ENCODE results near the gene SMPD2. TPM values are rescaled to one million over a fixed set of nuclear protein-coding genes. Genes with fewer than 3 reads are reported as not detected.

SMPD2 gene
- total RNA-seq, 1 donor from 2014 or later: 6.2 TPM

DNA sequence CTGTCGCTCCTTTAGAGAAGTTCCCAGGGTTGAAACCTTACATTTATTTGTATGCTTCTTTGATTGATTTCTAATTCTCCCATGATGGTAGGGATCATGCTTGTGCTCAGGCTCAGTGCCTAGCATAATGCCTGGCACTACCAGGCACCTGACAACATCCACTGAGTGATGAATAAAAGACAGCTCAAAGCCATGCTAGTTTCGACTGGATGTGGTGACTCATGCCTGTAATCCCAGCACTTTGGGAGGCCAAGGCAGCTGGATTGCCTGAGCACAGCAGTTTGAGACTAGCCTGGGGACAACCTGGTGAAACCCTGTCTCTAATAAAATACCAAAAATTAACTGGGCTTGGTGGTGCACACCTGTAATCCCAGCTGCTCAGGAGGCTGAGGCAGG lies 46.6 kb upstream of the SMPD2 start:
- Histone ChIP-seq H3K36me3 (ENCODE audit: insufficient read depth, low read length) (no peaks in the 10 kb centered on the region), H3K79me2 (ENCODE audit: insufficient read depth, low read length) (no peaks in the 10 kb centered on the region), H3K27me3 (ENCODE audit: insufficient read depth, low read length) (peaks cover 4% of the 10 kb centered on the region), H3K9ac (ENCODE audit: low read length) (no peak overlapping the region), H3K27ac (ENCODE audit: low read depth, low read length) (no peak overlapping the region), H3K4me1 (ENCODE audit: insufficient read depth, low read length) (no peaks in the 10 kb centered on the region), H3K9me3 (ENCODE audit: insufficient read depth, low read depth, low read length) (no peaks in the 10 kb centered on the region), H4K20me1 (ENCODE audit: insufficient read depth, low read length) (no peaks in the 10 kb centered on the region), H3K4me3 (ENCODE audit: insufficient read depth, low read depth, low read length) (no peak overlapping the region), H2AFZ (ENCODE audit: low read depth, low read length) (no peak overlapping the region), H3K4me2 (ENCODE audit: low read length) (no peak overlapping the region)
- Mint-ChIP-seq H3K4me3 (ENCODE audit: unreplicated experiment) (no peak overlapping the region), H3K36me3 (ENCODE audit: low read depth, unreplicated experiment) (no peaks in the 10 kb centered on the region), H3K27ac (ENCODE audit: unreplicated experiment) (peak overlapping the region; percentile 82), H3K9me3 (ENCODE audit: unreplicated experiment) (no peaks in the 10 kb centered on the region), H3K27me3 (ENCODE audit: low read depth, unreplicated experiment) (peaks cover 6% of the 10 kb centered on the region), H3K4me1 (ENCODE audit: low read depth, unreplicated experiment) (no peaks in the 10 kb centered on the region)
- no peak for DNase-seq (ENCODE audit: low read depth)
- no peak for FAIRE-seq
- TF ChIP-seq EZH2 (IDR thresholded peaks at IDR 0.05; ENCODE audit: insufficient read depth, low read length): no peak
- TF ChIP-seq CTCF (IDR thresholded peaks at IDR 0.05; ENCODE audit: insufficient read depth, low read depth, low read length): no peak

DNA sequence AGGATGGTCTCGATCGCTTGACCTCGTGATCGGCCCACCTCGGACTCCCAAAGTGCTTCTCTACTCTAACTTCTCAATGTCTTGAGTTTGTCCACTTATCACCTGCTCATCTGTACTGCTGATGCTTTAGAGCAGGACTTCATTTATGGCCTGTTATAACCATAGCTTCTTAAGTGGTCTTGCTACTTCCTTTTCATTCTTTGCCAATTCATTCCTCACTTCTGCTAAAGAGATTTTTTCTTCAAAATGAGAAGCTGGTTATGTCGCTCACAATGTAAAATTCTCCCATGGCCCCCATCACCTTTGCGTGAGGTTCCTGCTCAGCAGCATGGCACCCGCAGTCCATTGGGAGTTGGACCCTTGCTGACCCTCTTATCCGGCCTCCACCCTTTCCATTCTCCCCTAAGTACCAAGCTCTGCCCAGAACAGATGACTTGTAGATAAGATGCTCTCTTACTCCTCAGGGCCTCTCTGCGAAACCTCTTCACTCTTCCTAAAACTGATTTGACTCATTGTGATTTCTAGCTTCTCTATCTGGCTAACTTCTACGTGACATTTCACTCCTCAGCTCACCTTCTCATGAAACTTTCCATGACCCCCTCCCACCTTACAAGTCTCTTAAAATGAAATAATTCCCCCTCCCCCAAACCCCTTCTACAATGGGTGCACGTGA lies 44.3 kb upstream of the SMPD2 start:
- H3K36me3 ChIP-seq (ENCODE audit: insufficient read depth, low read length): no peaks in the 10 kb centered on the region
- Mint-ChIP-seq H3K9me3 (ENCODE audit: unreplicated experiment) (no peaks in the 10 kb centered on the region), H3K36me3 (ENCODE audit: low read depth, unreplicated experiment) (no peaks in the 10 kb centered on the region), H3K27ac (ENCODE audit: unreplicated experiment) (no peak overlapping the region), H3K27me3 (ENCODE audit: low read depth, unreplicated experiment) (peaks cover 4% of the 10 kb centered on the region), H3K4me1 (ENCODE audit: low read depth, unreplicated experiment) (no peaks in the 10 kb centered on the region), H3K4me3 (ENCODE audit: unreplicated experiment) (no peak overlapping the region)
- no peak overlapping the region for H3K9ac ChIP-seq (ENCODE audit: low read length)
- no peaks in the 10 kb centered on the region for H3K9me3 ChIP-seq (ENCODE audit: insufficient read depth, low read depth, low read length)
- H3K27me3 ChIP-seq (ENCODE audit: insufficient read depth, low read length): no peaks in the 10 kb centered on the region
- no peak overlapping the region for H2AFZ ChIP-seq (ENCODE audit: low read depth, low read length)
- DNase-seq (ENCODE audit: low read depth) (no peak), FAIRE-seq (no peak)
- no peak overlapping the region for H3K4me3 ChIP-seq (ENCODE audit: insufficient read depth, low read depth, low read length)
- no peaks in the 10 kb centered on the region for H4K20me1 ChIP-seq (ENCODE audit: insufficient read depth, low read length)
- H3K79me2 ChIP-seq (ENCODE audit: insufficient read depth, low read length): no peaks in the 10 kb centered on the region
- H3K4me1 ChIP-seq (ENCODE audit: insufficient read depth, low read length): no peaks in the 10 kb centered on the region
- no peak overlapping the region for H3K4me2 ChIP-seq (ENCODE audit: low read length)
- no peak for TF ChIP-seq CTCF (IDR thresholded peaks at IDR 0.05; ENCODE audit: insufficient read depth, low read depth, low read length)
- no peak for TF ChIP-seq EZH2 (IDR thresholded peaks at IDR 0.05; ENCODE audit: insufficient read depth, low read length)
- no peak overlapping the region for H3K27ac ChIP-seq (ENCODE audit: low read depth, low read length)

GRCh38 chr6:109397020-109397419 lies 43.5 kb upstream of the SMPD2 start:
- H2AFZ ChIP-seq (ENCODE audit: low read depth, low read length): no peak overlapping the region
- Mint-ChIP-seq H3K36me3 (ENCODE audit: low read depth, unreplicated experiment) (no peaks in the 10 kb centered on the region), H3K27me3 (ENCODE audit: low read depth, unreplicated experiment) (peaks cover 4% of the 10 kb centered on the region), H3K4me1 (ENCODE audit: low read depth, unreplicated experiment) (no peaks in the 10 kb centered on the region), H3K27ac (ENCODE audit: unreplicated experiment) (no peak overlapping the region), H3K9me3 (ENCODE audit: unreplicated experiment) (no peaks in the 10 kb centered on the region), H3K4me3 (ENCODE audit: unreplicated experiment) (no peak overlapping the region)
- FAIRE-seq (no peak), DNase-seq (ENCODE audit: low read depth) (no peak)
- H3K79me2 ChIP-seq (ENCODE audit: insufficient read depth, low read length): no peaks in the 10 kb centered on the region
- H3K27ac ChIP-seq (ENCODE audit: low read depth, low read length): no peak overlapping the region
- H3K4me2 ChIP-seq (ENCODE audit: low read length): no peak overlapping the region
- H4K20me1 ChIP-seq (ENCODE audit: insufficient read depth, low read length): no peaks in the 10 kb centered on the region
- no peaks in the 10 kb centered on the region for H3K9me3 ChIP-seq (ENCODE audit: insufficient read depth, low read depth, low read length)
- H3K4me3 ChIP-seq (ENCODE audit: insufficient read depth, low read depth, low read length): no peak overlapping the region
- no peaks in the 10 kb centered on the region for H3K4me1 ChIP-seq (ENCODE audit: insufficient read depth, low read length)
- TF ChIP-seq CTCF (IDR thresholded peaks at IDR 0.05; ENCODE audit: insufficient read depth, low read depth, low read length): peak; percentile 12
- no peak for TF ChIP-seq EZH2 (IDR thresholded peaks at IDR 0.05; ENCODE audit: insufficient read depth, low read length)
- H3K36me3 ChIP-seq (ENCODE audit: insufficient read depth, low read length): no peaks in the 10 kb centered on the region
- H3K9ac ChIP-seq (ENCODE audit: low read length): no peak overlapping the region
- H3K27me3 ChIP-seq (ENCODE audit: insufficient read depth, low read length): no peaks in the 10 kb centered on the region
